HepG2 (cell line): ENCODE measurements around the gene ABCC1. TPM values are rescaled to one million over a fixed set of nuclear protein-coding genes. Genes with fewer than 3 reads are reported as not detected.

Experiments used
- FOXJ3 ChIP-seq: sonication (generic); formaldehyde crosslinking; IDR thresholded peaks from 2 replicates; pipeline ENCODE4 v1.4.0; 2020; ENCODE audit warnings: missing genetic modification reagents, mild to moderate bottlenecking, borderline replicate concordance
- GRHL1 ChIP-seq: sonication (generic); formaldehyde crosslinking; conservative IDR thresholded peaks from 2 replicates; pipeline ENCODE4 v1.8.0; 2022; ENCODE audit warnings: missing genetic modification reagents
- HMGA1 ChIP-seq: sonication (generic); formaldehyde crosslinking; conservative IDR thresholded peaks from 2 replicates; pipeline ENCODE4 v1.4.0; 2020; ENCODE audit warnings: missing genetic modification reagents
- HNF1B ChIP-seq: sonication (generic); formaldehyde crosslinking; IDR thresholded peaks from 2 replicates; pipeline ENCODE4 v1.5.1; 2020; ENCODE audit warnings: mild to moderate bottlenecking, moderate library complexity, missing genetic modification reagents
- MLX ChIP-seq: IDR thresholded peaks from 2 replicates; pipeline ENCODE4 v1.6.1; 2016
- MZF1 ChIP-seq: sonication (generic); formaldehyde crosslinking; IDR thresholded peaks from 2 replicates; pipeline ENCODE4 v1.8.1; 2023; ENCODE audit warnings: mild to moderate bottlenecking, missing genetic modification reagents, borderline replicate concordance
- NR3C1 ChIP-seq: sonication (generic); formaldehyde crosslinking; IDR thresholded peaks from 2 replicates; pipeline ENCODE4 v1.4.0; 2020; ENCODE audit warnings: missing genetic modification reagents
- SALL1 ChIP-seq: sonication (generic); formaldehyde crosslinking; IDR thresholded peaks from 2 replicates; pipeline ENCODE4 v1.8.0; 2022; ENCODE audit warnings: mild to moderate bottlenecking, missing genetic modification reagents
- STAG1 ChIP-seq: sonication (generic); formaldehyde crosslinking; IDR thresholded peaks from 2 replicates; pipeline ENCODE4 v1.4.0; 2020; ENCODE audit warnings: missing genetic modification reagents
- THRA ChIP-seq: sonication (generic); formaldehyde crosslinking; IDR thresholded peaks from 2 replicates; pipeline ENCODE4 v1.4.0; 2020; ENCODE audit warnings: missing genetic modification reagents, borderline replicate concordance
- TOE1 ChIP-seq: sonication (generic); formaldehyde crosslinking; IDR thresholded peaks from 2 replicates; pipeline ENCODE4 v1.4.0; 2020; ENCODE audit warnings: mild to moderate bottlenecking, missing genetic modification reagents
- YEATS2 ChIP-seq: sonication (generic); formaldehyde crosslinking; IDR thresholded peaks from 2 replicates; pipeline ENCODE4 v1.4.0; 2020; ENCODE audit warnings: missing genetic modification reagents, borderline replicate concordance
- ZNF224 ChIP-seq: sonication (generic); formaldehyde crosslinking; IDR thresholded peaks from 2 replicates; pipeline ENCODE4 v1.5.0; 2020; ENCODE audit warnings: mild to moderate bottlenecking, missing genetic modification reagents
- ZNF484 ChIP-seq: sonication (generic); formaldehyde crosslinking; IDR thresholded peaks from 2 replicates; pipeline ENCODE4 v1.5.1; 2020; ENCODE audit warnings: mild to moderate bottlenecking, low read depth, missing genetic modification reagents, borderline replicate concordance
- ZNF567 ChIP-seq: sonication (generic); formaldehyde crosslinking; IDR thresholded peaks from 2 replicates; pipeline ENCODE4 v1.8.1; 2023; ENCODE audit warnings: mild to moderate bottlenecking, missing genetic modification reagents, borderline replicate concordance
- ZNF576 ChIP-seq: sonication (generic); formaldehyde crosslinking; IDR thresholded peaks from 2 replicates; pipeline ENCODE4 v1.4.0; 2020; ENCODE audit warnings: mild to moderate bottlenecking, missing genetic modification reagents
- ZNF691 ChIP-seq: sonication (generic); formaldehyde crosslinking; IDR thresholded peaks from 2 replicates; pipeline ENCODE4 v1.4.0; 2020; ENCODE audit warnings: missing genetic modification reagents, low read depth, mild to moderate bottlenecking, borderline replicate concordance
- ZNF784 ChIP-seq: sonication (generic); formaldehyde crosslinking; IDR thresholded peaks from 2 replicates; pipeline ENCODE4 v1.5.1; 2020; ENCODE audit warnings: missing genetic modification reagents, mild to moderate bottlenecking, borderline replicate concordance
- polyA plus RNA-seq, 8 experiments: library from polyadenylated mRNA; depleted of rRNA in 3 of 8; stranded (reverse) in 7 of 8; unstranded in 1 of 8; fragments of >200 nt; fragmentation: Illumina TruSeq in 4 of 8; extraction: Trizol in 4 of 8; gene quantifications; 2 replicates each; pipeline versions ENCODE4 v1.2.1 to v1.2.3, GENCODE V29; 2011 to 2016; ENCODE audit warnings: low read depth in 4 of 8, missing spikeins in 1 of 8, mixed read lengths in 1 of 8; ENCODE audit not compliant: insufficient read depth in 1 of 8
- total RNA-seq, 5 experiments: library from RNA; depleted of rRNA; stranded (reverse); fragments of >200 nt; fragmentation: Illumina TruSeq; extraction: Trizol; gene quantifications; 2 replicates each; pipeline ENCODE4 v1.2.3, GENCODE V29; 2016; ENCODE audit warnings: low read depth in 1 of 5
- TF ChIP-seq, protein P1 (sequence below): sonication (generic); formaldehyde crosslinking; IDR thresholded peaks from 2 replicates; pipeline ENCODE4 v1.9.0; 2021; ENCODE audit warnings: missing genetic modification reagents, mild to moderate bottlenecking, borderline replicate concordance

Gene ABCC1
- total and polyA plus RNA-seq, 2 of the 13 experiments (the other 11 are each of a cell fraction or from before 2014, with no cell fraction given) = 13.0 to 30.6 TPM

DNA sequence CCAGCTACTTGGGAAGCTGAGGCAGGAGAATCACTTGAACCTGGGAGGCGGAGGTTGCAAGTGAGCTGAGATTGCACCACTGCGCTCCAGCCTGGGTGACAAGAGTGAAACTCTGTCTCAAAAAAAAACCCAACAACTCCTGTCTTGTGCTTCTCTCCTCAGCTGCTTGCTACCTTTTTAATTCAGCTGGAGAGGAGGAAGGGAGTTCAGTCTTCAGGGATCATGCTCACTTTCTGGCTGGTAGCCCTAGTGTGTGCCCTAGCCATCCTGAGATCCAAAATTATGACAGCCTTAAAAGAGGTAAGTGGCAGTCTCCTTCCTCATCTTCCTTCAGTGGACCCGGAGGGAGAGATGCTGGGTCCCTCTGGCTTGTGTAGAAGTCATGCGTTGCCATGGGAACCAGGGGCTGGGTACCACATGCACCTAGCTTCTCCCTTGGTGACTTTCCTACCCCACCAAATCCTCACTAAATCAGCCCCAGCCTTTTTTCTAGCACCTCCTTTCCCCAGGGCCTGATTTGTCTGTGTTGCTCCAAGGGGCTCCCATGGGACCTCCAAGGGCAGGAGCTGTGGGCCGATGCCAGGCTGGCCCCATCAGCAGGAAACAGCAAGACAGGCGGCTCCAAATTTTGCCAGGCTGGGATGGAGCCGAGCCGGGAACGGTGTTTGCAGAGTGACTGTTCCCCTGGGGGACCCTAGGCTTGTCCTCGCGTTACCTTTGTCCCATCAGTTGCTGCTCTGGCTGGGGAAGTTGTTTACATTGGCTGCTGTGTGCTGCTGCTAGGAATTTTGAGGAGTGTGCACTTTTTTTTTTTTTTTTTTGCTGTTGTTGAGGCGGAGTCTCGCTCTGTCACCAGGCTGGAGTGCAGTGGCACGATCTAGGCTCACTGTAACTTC lies 65.2 kb downstream of the ABCC1 start (continued):
- TF ChIP-seq ZNF784 (CRISPR knock-in tag) = no peak
- TF ChIP-seq STAG1 (CRISPR knock-in tag) = peak; percentile 35
- TF ChIP-seq MZF1 = no peak
- peak; percentile 65 for TF ChIP-seq SALL1 (CRISPR knock-in tag)
- TF ChIP-seq GRHL1 (CRISPR knock-in tag) = no peak
- TF ChIP-seq ZNF691 = no peak
- TF ChIP-seq NR3C1 (CRISPR knock-in tag) = no peak
- TF ChIP-seq HMGA1 (CRISPR knock-in tag) = no peak
- peak; percentile 100 for TF ChIP-seq THRA (CRISPR knock-in tag)
- TF ChIP-seq ZNF576 (CRISPR knock-in tag) = no peak
- no peak for TF ChIP-seq MLX
- TF ChIP-seq ZNF484 (CRISPR knock-in tag) = no peak
- no peak for TF ChIP-seq ZNF567 (CRISPR knock-in tag)
- TF ChIP-seq, protein P1, sequence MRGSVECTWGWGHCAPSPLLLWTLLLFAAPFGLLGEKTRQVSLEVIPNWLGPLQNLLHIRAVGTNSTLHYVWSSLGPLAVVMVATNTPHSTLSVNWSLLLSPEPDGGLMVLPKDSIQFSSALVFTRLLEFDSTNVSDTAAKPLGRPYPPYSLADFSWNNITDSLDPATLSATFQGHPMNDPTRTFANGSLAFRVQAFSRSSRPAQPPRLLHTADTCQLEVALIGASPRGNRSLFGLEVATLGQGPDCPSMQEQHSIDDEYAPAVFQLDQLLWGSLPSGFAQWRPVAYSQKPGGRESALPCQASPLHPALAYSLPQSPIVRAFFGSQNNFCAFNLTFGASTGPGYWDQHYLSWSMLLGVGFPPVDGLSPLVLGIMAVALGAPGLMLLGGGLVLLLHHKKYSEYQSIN (CRISPR knock-in tag) = no peak
- TF ChIP-seq HNF1B = no peak; the same call in 1 of the 2 replicates
- peak; percentile 62; the same call in 1 of the 2 replicates for TF ChIP-seq FOXJ3 (CRISPR knock-in tag)
- peak; percentile 24; the same call in 1 of the 2 replicates for TF ChIP-seq YEATS2
- no peak for TF ChIP-seq TOE1 (CRISPR knock-in tag)
- no peak for TF ChIP-seq ZNF224
